ENCODE data around the gene LRP2BP. TPM values are rescaled to one million over a fixed set of nuclear protein-coding genes. Genes with fewer than 3 reads are reported as not detected.
A peak's percentile ranks its signal among the peaks of the same experiment; 100 is the strongest.

LRP2BP gene
- total and polyA plus RNA-seq, 2 of the 4 experiments (the other 2 are of a cell fraction): 0.10 to 0.18 TPM

GRCh38 chr4:185381288-185382196 lies 14.2 kb downstream of the LRP2BP start:
- WGBS, 2 experiments (ENCODE audit: extremely low coverage in 2 of 2, insufficient read length in 1 of 2): no CpG with 5 or more reads among the region's 4 CpGs
- Histone ChIP-seq H3K79me1 (ENCODE audit: low read depth in 1 of 2, low read length in 2 of 2) (no peaks in the 10 kb centered on the region), H2BK15ac (ENCODE audit: low read depth, low read length) (no peak overlapping the region), H2AK5ac (ENCODE audit: low read depth, low read length) (no peak overlapping the region), H3K4me1 (ENCODE audit: control insufficient read depth, insufficient read depth, low read length) (no peaks in the 10 kb centered on the region), H3K14ac (replicated peaks; ENCODE audit: low read depth, low read length) (no peak overlapping the region), H3K36me3 (ENCODE audit: control insufficient read depth, insufficient read depth, low read length) (peaks cover 5% of the 10 kb centered on the region), H4K20me1 (ENCODE audit: insufficient read depth, low read length) (no peaks in the 10 kb centered on the region), H2AFZ (replicated peaks; ENCODE audit: low read length, poor library complexity) (no peak overlapping the region), H3K27ac (ENCODE audit: insufficient read depth, low read length) (no peak overlapping the region), H3K23ac (ENCODE audit: low read depth, low read length) (no peak overlapping the region), H2AK9ac (replicated peaks; ENCODE audit: low read depth, low read length, poor library complexity) (no peak overlapping the region), H3K9me1 (ENCODE audit: insufficient read depth, low read length) (no peaks in the 10 kb centered on the region), H3K18ac (ENCODE audit: low read depth, low read length) (no peak overlapping the region), H3K9ac (ENCODE audit: low read depth, low read length) (no peak overlapping the region), H3K4ac (ENCODE audit: low read depth, low read length) (no peak overlapping the region), H3K4me2 (ENCODE audit: low read depth, low read length) (no peak overlapping the region), H4K5ac (ENCODE audit: low read depth, low read length) (no peak overlapping the region), H3K56ac (ENCODE audit: extremely low read depth, insufficient read depth, low read length) (no peak overlapping the region), H2BK5ac (ENCODE audit: low read depth, low read length, poor library complexity, severe bottlenecking) (no peak overlapping the region), H3K4me3 (ENCODE audit: insufficient read depth, low read depth, low read length) (no peak overlapping the region), H2BK120ac (ENCODE audit: low read depth, low read length) (no peak overlapping the region), H3K27me3 (ENCODE audit: control insufficient read depth, insufficient read depth, low read length) (no peaks in the 10 kb centered on the region), H4K8ac (ENCODE audit: low read depth in 2 of 2, low read length in 2 of 2) (no peak overlapping the region), H3K9me3 (ENCODE audit: control insufficient read depth, insufficient read depth, low read length) (peaks cover 5% of the 10 kb centered on the region), H4K91ac (ENCODE audit: insufficient read depth, low read depth, low read length) (no peak overlapping the region), H2BK20ac (ENCODE audit: low read depth, low read length) (no peak overlapping the region)
- ATAC-seq (ENCODE audit: low read depth): no peak
- CTCF ChIA-PET: interaction anchor here (0.6 kb wide), 1 partner anchor 1675 kb away, joined by 3 read pairs; no protein-coding TSS in a partner anchor
- in situ Hi-C loops (cut with MboI; ENCODE audit: low sequenced_read_pairs): no loop called here
- intact Hi-C loops (cut with micrococcal nuclease): no loop called here
- dilution Hi-C loops (cut with HindIII; ENCODE audit: low sequenced_read_pairs, unreplicated experiment): no loop called here
- no TSS peak for BruUV-seq (replicated peaks)
- POLR2A ChIA-PET (ENCODE audit: unreplicated experiment): no interaction called here
- TF ChIP-seq CEBPB (IDR thresholded peaks at IDR 0.05; ENCODE audit: low read depth, low read length) (peak; percentile 76), MAFK (IDR thresholded peaks at IDR 0.05; ENCODE audit: low read depth, low read length) (0 out of 2 replicates have a peak, but pooled peaks have one; percentile 21), RCOR1 (IDR thresholded peaks at IDR 0.05; ENCODE audit: insufficient replicate concordance, low read length) (no peak)
- DNase-seq: peak; percentile 24

Data from IMR-90 (cell line).